SK-N-SH treated with all-trans-retinoic acid at 6 μM for 48 hours (cell line): ENCODE measurements around the gene TSHZ3.

ENCODE experiments used
- ATAC-seq: fragments of 200-7000 bp; cut with Tn5 transposase; 3 replicates; pipeline ENCODE4 v1.9.1; 2020; ENCODE audit warnings: mild to moderate bottlenecking, moderate library complexity
- ARNTL ChIP-seq: fragments of 450-650 bp; formaldehyde crosslinking; IDR thresholded peaks from 2 replicates; pipeline ENCODE4 v1.5.0; 2020; ENCODE audit warnings: low read depth, mild to moderate bottlenecking, moderate library complexity, borderline replicate concordance
- CREB5 ChIP-seq: fragments of 250-450 bp; sonication (Bioruptor Pico); IDR thresholded peaks from 2 replicates; pipeline ENCODE4 v1.5.1; 2020; ENCODE audit warnings: low read depth, mild to moderate bottlenecking, moderate library complexity
- CSDC2 ChIP-seq: fragments of 250-450 bp; sonication (Bioruptor Pico); IDR thresholded peaks from 2 replicates; pipeline ENCODE4 v1.5.0; 2020; ENCODE audit warnings: mild to moderate bottlenecking, moderate library complexity
- CSRNP3 ChIP-seq: fragments of 250-450 bp; sonication (Bioruptor Pico); IDR thresholded peaks from 2 replicates; pipeline ENCODE4 v1.5.1; 2021; ENCODE audit warnings: mild to moderate bottlenecking, moderate library complexity
- ESRRG ChIP-seq: fragments of 250-450 bp; sonication (Bioruptor Pico); IDR thresholded peaks from 2 replicates; pipeline ENCODE4 v1.6.1; 2021; ENCODE audit warnings: mild to moderate bottlenecking
- GLIS3 ChIP-seq: fragments of 250-450 bp; sonication (Bioruptor Pico); IDR thresholded peaks from 2 replicates; pipeline ENCODE4 v1.5.0; 2020; ENCODE audit warnings: mild to moderate bottlenecking, moderate library complexity
- ISL1 ChIP-seq: fragments of 250-450 bp; sonication (Bioruptor Pico); IDR thresholded peaks from 2 replicates; pipeline ENCODE4 v2.1.2; 2022; ENCODE audit warnings: mild to moderate bottlenecking, moderate library complexity
- PATZ1 ChIP-seq: fragments of 250-450 bp; sonication (Bioruptor Pico); IDR thresholded peaks from 2 replicates; pipeline ENCODE4 v1.8.0; 2020; ENCODE audit warnings: mild to moderate bottlenecking, moderate library complexity, borderline replicate concordance
- POU6F1 ChIP-seq: fragments of 250-450 bp; sonication (Bioruptor Pico); IDR thresholded peaks from 2 replicates; pipeline ENCODE4 v1.8.0; 2021; ENCODE audit warnings: low read depth, mild to moderate bottlenecking, moderate library complexity, borderline replicate concordance
- PPARA ChIP-seq: fragments of 250-450 bp; sonication (Bioruptor Pico); IDR thresholded peaks from 2 replicates; pipeline ENCODE4 v1.5.0; 2020; ENCODE audit warnings: mild to moderate bottlenecking, borderline replicate concordance
- RARB ChIP-seq: fragments of 250-450 bp; sonication (Bioruptor Pico); IDR thresholded peaks from 2 replicates; pipeline ENCODE4 v1.8.0; 2021; ENCODE audit warnings: mild to moderate bottlenecking, moderate library complexity
- SNAI2 ChIP-seq: fragments of 250-450 bp; sonication (Bioruptor Pico); IDR thresholded peaks from 2 replicates; pipeline ENCODE4 v1.5.0; 2020; ENCODE audit warnings: mild to moderate bottlenecking, moderate library complexity
- TCF4 ChIP-seq: fragments of 250-450 bp; sonication (Bioruptor Pico); IDR thresholded peaks from 2 replicates; pipeline ENCODE4 v1.8.0; 2021; ENCODE audit warnings: mild to moderate bottlenecking, moderate library complexity, borderline replicate concordance
- TOX ChIP-seq: fragments of 250-450 bp; sonication (Bioruptor Pico); IDR thresholded peaks from 2 replicates; pipeline ENCODE4 v1.8.0; 2021; ENCODE audit warnings: mild to moderate bottlenecking, moderate library complexity, borderline replicate concordance
- TSHZ2 ChIP-seq: fragments of 250-450 bp; sonication (Bioruptor Pico); IDR thresholded peaks from 2 replicates; pipeline ENCODE4 v1.5.0; 2020; ENCODE audit warnings: mild to moderate bottlenecking, moderate library complexity
- ZC3H10 ChIP-seq: fragments of 250-450 bp; sonication (Bioruptor Pico); IDR thresholded peaks from 2 replicates; pipeline ENCODE4 v1.5.1; 2021; ENCODE audit warnings: mild to moderate bottlenecking, moderate library complexity
- ZFP3 ChIP-seq: fragments of 250-450 bp; sonication (Bioruptor Pico); IDR thresholded peaks from 2 replicates; pipeline ENCODE4 v1.5.0; 2020; ENCODE audit warnings: mild to moderate bottlenecking, moderate library complexity
- ZFP30 ChIP-seq: fragments of 450-650 bp; formaldehyde crosslinking; IDR thresholded peaks from 2 replicates; pipeline ENCODE4 v1.5.0; 2022; ENCODE audit warnings: mild to moderate bottlenecking, moderate library complexity
- ZNF565 ChIP-seq: fragments of 450-650 bp; formaldehyde crosslinking; conservative IDR thresholded peaks from 2 replicates; pipeline ENCODE4 v1.5.0; 2020; ENCODE audit warnings: low read depth, mild to moderate bottlenecking, moderate library complexity
- ZNF70 ChIP-seq: fragments of 450-650 bp; formaldehyde crosslinking; IDR thresholded peaks from 2 replicates; pipeline ENCODE4 v1.5.0; 2020; ENCODE audit warnings: mild to moderate bottlenecking, moderate library complexity
- ZNF8 ChIP-seq: fragments of 450-650 bp; formaldehyde crosslinking; IDR thresholded peaks from 2 replicates; pipeline ENCODE4 v1.5.0; 2020; ENCODE audit warnings: mild to moderate bottlenecking, moderate library complexity

Gene TSHZ3

GRCh38 chr19:31260171-31260933, 88.9 kb downstream of the TSHZ3 start:
- ATAC-seq, result no peak
- TF ChIP-seq PPARA (CRISPR knock-in tag) (no peak), SNAI2 (no peak), ARNTL (no peak), ESRRG (no peak), ISL1 (CRISPR knock-in tag) (no peak), CSRNP3 (CRISPR knock-in tag) (no peak), ZNF8 (CRISPR knock-in tag) (no peak), CREB5 (CRISPR knock-in tag) (no peak), TCF4 (CRISPR knock-in tag) (no peak), GLIS3 (CRISPR knock-in tag) (no peak), TOX (no peak), ZNF70 (CRISPR knock-in tag) (no peak), TSHZ2 (CRISPR knock-in tag) (no peak), PATZ1 (no peak), CSDC2 (CRISPR knock-in tag) (no peak), ZNF565 (CRISPR knock-in tag) (no peak), ZC3H10 (CRISPR knock-in tag) (no peak), ZFP30 (CRISPR knock-in tag) (no peak), ZFP3 (CRISPR knock-in tag) (no peak), POU6F1 (no peak)

- no peak for ATAC-seq
- TF ChIP-seq RARB, result no peak
- TF ChIP-seq CSRNP3 (CRISPR knock-in tag), result no peak
- no peak for TF ChIP-seq ZNF565 (CRISPR knock-in tag)
- no peak for TF ChIP-seq TSHZ2 (CRISPR knock-in tag)
- no peak for TF ChIP-seq SNAI2
- TF ChIP-seq TCF4 (CRISPR knock-in tag), result no peak
- TF ChIP-seq CREB5 (CRISPR knock-in tag), result no peak
These were observed 90.8 kb downstream of the TSHZ3 start for GRCh38 chr19:31258211-31259052.
